ENCODE data around the gene SERP2.

SERP2 gene

GRCh38 chr13:44359983-44360375, 13.6 kb upstream of the SERP2 start:
- no peak for DNase-seq

DNA sequence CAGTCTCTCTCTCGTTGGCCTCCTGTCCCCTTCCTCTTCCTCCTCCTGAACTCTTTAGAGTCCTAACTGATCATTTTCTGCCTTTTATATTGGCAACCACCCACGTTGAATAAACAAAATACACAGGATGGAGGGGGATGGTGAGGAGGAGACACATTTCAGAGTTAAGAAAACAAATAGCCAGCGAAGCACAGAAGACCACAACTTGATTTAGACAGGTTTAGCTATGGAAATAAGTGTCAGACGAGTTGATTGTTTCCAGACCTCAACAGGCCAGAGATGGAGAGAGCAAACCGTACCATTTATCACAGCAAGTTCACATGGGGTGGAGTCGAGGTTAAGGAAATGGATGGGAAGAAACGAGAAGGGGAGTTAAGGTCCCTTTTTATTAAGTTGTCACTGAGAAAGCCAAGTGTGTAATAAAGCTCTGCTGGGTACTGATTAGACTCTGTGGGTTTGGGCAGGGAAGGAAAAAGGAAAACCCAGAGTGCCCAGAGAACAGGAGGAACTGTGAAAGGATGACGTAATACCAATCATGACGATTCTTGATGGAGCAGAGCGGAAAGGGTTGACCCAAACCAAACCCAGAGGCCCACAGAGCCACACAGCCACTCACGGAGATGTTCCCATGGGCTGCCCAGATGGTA, 11.1 kb upstream of the SERP2 start:
- DNase-seq: no peak

DNA sequence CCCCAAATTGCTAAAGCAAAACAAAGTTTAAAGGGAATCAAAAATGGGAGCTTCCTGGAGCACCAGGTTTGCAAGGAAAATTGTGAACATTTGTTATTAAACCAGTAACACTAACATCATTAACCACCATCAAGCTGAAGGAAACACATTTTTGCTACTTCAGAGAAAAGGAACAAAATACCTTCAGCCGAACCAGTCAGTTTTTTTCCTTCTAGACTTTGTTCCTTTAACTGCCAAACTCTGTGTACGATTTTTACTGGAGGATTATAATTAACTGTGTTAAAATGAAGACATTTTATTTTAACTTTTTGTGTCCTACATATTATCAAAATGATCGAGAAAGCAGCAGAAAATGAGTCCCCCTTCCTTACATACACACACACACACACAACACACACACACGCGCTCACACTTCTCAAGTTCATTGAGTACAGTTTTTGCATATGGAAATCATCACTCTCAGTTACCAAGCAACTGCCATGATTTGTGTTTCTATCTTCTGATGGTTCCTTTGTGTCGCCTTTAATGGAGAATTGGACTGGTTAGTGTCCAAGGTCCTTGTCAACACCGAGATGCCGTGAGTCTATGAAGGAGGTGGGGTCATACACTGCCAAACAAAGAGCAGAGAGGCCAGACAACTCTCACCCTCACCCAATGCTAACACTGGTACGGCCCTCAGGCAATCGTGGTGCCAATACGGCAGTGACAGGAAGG, 9.8 kb upstream of the SERP2 start:
- no peak for DNase-seq

DNA sequence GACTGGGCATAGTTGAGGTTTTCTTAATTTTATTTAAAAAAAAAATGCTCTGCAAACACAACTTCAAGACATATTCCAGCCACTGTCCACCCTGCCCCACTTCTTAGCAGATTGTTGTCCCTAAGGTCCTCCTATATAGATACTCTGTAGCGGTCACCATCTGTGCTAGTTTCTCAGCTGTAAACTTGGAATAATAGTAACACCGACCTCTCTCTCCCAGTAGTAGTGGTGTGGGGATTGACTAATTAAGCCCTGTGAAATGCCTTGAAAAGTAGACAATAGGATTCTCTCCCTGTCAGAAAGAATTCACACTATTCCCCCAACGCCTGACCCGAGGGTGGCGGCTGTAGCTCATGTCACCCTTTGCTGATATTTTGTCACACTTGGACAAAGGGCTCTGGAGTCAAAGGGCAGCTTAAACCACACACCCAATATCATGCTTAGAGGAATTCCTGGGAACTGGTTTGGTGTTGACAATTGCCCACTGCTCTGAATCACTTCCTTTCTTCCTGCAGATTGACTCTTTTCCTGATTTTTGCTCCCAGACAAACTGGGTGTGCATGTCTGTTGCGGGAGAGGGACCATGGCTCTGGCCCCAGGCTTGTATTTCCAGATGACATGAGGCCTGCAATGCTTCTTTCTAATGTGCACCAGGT, 9.2 kb upstream of the SERP2 start:
- DNase-seq: no peak

DNA sequence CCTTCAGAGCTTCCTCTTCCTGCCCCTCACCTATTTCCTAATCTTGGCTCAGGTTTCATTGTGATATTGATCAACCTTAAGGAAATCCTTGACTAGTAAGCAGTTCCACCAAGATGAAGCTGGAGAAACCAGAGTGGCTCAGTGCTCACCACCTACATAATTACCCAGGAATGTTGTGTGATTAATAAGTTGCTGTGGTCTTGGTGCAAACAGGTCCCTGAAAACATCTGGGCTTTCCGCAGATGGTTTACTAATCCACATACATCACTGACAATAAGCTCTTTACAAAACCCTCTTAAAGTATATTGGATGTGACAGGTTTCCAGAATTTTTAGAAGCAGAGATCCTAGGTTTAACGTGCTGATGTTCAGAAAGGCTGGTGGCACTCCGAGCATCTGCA, 8.6 kb upstream of the SERP2 start:
- no peak for DNase-seq

GRCh38 chr13:44365899-44366298, 7.7 kb upstream of the SERP2 start:
- DNase-seq: no peak

- DNase-seq: no peak
Measured at GRCh38 chr13:44368062-44368591, 5.5 kb upstream of the SERP2 start.

GRCh38 chr13:44368599-44369368, 4.8 kb upstream of the SERP2 start:
- no peak for DNase-seq

GRCh38 chr13:44371421-44371820, 2.2 kb upstream of the SERP2 start:
- DNase-seq: no peak

GRCh38 chr13:44373247-44373600, 400 bp upstream of the SERP2 start:
- DNase-seq: no peak

DNA sequence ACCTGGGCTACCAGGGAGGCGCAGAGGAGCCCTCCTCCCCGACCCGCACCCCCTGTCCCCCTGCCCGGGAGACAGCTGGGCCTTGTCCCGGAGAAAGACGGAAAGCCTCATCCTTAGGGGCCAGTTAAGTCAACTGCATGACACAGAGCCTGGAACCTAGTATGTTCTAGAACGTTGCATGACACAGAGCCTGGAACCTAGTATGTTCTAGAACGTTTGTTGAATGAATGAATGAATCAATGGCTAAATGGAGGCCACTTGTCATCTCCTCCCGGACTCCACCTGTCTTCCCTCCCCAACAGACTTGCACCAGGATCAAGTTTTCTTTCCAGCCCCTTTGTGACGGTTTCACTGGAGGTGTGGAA, 706 bp downstream of the SERP2 start:
- no peak for DNase-seq

DNA sequence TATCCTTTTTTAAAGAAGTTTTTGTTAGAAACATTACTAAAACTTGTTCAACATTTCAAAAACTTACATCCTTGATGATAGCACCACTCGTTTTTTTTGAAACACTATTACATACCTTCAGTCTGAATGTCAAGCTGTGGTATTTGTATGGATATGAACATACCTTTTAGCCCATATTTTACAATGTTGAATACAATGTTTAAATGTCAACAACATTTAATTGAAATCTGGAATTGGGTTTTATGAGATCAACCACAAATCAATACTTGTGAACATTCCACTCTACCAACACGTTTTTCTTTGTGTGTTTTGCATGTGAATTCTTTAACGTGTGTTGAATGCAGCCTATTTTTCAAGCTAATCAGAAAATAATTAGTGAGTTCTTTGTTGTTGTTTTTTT, 4.7 kb downstream of the SERP2 start:
- no peak for DNase-seq

DNA sequence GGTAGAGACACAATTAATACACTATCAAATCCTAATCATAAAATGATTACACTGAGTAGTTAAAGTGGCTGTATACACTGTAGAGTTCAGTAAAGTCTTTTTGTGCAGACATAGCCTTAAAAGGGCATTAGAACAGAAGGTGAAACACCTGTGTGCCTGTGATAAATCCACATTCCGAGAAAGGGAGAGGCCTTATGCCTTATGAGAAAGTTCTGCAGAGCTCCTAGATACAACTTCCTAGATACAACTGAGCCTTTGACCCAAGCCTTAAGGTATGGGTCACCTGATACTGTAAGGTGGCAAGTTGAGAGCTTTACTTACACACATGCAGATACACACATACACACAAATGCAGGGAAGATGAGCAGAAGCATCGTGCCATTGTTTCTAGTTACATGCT, 6.3 kb downstream of the SERP2 start:
- DNase-seq: no peak

- no peak for DNase-seq
Measured at GRCh38 chr13:44380404-44381165, 7.0 kb downstream of the SERP2 start.

GRCh38 chr13:44382635-44383145, 9.1 kb downstream of the SERP2 start:
- no peak for DNase-seq

- DNase-seq: no peak
Measured at GRCh38 chr13:44383945-44384344, 10.3 kb downstream of the SERP2 start.

GRCh38 chr13:44384778-44385177, 11.2 kb downstream of the SERP2 start:
- no peak for DNase-seq

- DNase-seq: no peak
Measured at GRCh38 chr13:44385401-44385800, 11.8 kb downstream of the SERP2 start.

- DNase-seq: no peak
Measured at GRCh38 chr13:44385847-44386246, 12.2 kb downstream of the SERP2 start.

DNA sequence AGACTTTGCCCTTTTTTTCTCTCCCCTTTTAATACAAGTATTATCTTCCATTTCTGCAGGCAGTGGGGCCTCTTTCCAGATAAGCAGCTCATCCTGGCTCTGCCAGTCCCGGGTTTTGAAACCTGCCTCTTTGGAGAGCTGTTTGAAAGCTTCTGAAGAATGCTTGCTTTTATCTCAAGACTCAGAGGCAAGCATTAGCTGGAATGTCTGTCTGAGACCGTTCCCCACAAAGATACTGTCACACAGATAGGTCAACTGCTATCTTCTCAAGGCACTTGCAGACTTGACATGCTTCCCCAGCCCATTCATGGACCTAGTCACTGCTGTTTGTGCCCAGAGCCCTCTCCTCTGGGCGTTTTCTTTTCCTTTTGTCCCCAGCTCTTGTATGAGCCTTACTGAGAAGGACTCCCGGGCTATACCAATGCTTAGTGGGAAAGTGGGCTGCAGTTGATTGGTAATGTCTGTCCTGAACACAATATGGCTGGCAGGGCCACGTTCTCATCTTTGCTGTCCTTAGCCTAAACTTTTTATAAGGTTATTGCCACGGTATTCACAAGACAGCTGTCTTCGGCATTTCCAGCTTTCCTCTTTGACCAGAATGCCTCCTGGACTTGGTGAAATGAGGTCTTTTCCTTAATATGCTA, 13.4 kb downstream of the SERP2 start:
- no peak for DNase-seq

- no peak for DNase-seq
Measured at GRCh38 chr13:44388427-44389059, 14.9 kb downstream of the SERP2 start.
